T-helper 22 cell (primary cell): ENCODE measurements around the gene FADS1.
A peak's percentile ranks its signal among the peaks of the same experiment; 100 is the strongest.

Experiments
- DNase-seq: peaks from one replicate; pipeline ENCODE4 v3.0.0-alpha.2; 2020; ENCODE audit warnings: low read depth

The FADS1 gene

GRCh38 chr11:61846362-61847020 is 29.7 kb upstream of the FADS1 start:
- DNase-seq: no peak

- DNase-seq: no peak
These were observed 28.2 kb upstream of the FADS1 start for GRCh38 chr11:61844909-61845565.

DNA sequence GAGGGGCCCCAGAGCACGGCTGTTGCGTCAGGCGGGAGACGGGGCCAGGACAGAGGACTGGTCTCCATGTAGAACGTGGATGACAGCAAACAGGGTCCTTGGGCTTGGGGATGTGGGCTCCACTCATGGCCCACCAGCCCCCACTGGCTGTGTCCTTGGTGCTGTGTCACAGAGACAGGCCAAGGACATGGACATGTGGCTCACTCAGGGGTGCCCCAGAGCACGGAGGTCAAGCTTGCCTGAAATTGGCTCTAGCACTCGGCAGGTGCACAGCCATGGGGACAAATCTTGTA is 25.7 kb upstream of the FADS1 start:
- DNase-seq: no peak

- no peak for DNase-seq
These were observed 25.1 kb upstream of the FADS1 start for GRCh38 chr11:61841636-61842527.

DNA sequence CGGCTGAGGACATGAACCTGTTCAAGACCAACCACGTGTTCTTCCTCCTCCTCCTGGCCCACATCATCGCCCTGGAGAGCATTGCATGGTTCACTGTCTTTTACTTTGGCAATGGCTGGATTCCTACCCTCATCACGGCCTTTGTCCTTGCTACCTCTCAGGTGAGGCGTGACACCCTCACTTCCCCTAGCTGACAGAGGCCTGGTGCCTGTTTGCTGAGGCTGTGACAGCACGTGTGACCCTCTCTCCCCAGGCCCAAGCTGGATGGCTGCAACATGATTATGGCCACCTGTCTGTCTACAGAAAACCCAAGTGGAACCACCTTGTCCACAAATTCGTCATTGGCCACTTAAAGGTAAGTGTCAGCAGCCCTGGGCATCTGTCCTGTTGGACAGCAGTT is 23.6 kb upstream of the FADS1 start:
- DNase-seq: no peak

GRCh38 chr11:61839742-61840141 is 22.9 kb upstream of the FADS1 start:
- DNase-seq: no peak

GRCh38 chr11:61838921-61839320 is 22.1 kb upstream of the FADS1 start:
- no peak for DNase-seq

DNA sequence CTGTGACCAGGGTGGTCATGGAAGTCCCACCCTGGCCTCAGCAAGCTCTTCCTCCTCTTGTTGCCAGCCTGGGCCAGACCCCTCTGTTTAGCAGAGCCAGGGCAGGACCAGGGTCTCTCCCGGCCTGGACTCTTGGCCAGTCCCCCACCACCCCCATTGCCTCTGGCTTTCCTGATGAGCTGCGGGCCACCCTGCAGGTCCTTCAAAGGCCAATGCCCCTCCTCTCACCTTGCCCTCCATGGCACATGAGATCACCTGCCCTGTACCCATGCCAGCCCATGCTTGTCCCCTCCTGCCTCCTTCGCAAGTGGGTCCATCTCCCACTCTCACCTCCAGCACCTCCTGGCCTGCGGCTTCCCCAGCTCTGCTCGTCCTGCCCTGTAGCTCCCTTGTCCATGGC is 21.7 kb upstream of the FADS1 start:
- no peak for DNase-seq

GRCh38 chr11:61837411-61838005 is 20.7 kb upstream of the FADS1 start:
- no peak for DNase-seq

DNA sequence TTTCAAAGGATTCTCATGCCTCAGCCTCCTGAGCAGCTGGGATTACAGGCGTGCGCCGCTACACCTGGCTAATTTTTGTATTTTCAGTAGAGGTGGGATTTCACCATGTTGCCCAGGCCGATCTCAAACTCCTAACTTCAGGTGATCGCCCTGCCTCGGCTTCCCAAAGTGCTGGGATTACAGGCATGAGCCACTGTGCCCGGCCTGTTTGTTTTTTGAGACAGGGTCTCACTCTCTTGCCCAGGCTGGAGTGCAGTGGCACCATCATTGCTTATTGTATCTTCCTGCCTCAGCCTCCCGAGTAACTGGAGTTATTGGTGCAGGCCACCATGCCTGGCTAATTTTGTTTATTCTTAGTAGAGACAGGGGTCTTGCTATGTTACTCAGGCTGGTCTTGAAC is 19.4 kb upstream of the FADS1 start:
- DNase-seq: no peak

- DNase-seq: peak; percentile 54
These were observed 17.7 kb upstream of the FADS1 start for GRCh38 chr11:61834278-61835048.

- no peak for DNase-seq
These were observed 17.1 kb upstream of the FADS1 start for GRCh38 chr11:61833926-61834277.

- peak; percentile 54 for DNase-seq
These were observed 16.7 kb upstream of the FADS1 start for GRCh38 chr11:61833471-61833870.

DNA sequence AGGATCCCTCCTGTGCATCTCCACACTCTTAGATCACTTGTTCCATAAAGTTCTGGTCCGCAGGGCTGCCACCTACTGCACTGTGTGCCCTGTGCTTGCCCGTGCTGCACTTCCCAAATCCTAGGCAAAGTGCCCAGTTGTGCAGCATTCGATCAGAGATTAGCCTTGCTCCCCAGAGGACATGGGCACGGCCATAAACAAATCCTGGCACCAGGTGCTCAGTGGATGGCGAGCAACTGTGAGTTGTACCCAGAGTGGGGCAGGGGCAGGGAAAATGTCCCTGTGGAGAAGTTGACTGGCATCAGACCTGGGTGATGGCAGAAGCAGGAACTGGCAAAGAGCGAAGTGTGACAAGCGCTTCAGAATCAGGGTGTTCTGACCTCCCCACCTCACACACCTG is 16.0 kb upstream of the FADS1 start:
- no peak for DNase-seq

GRCh38 chr11:61832207-61832606 is 15.4 kb upstream of the FADS1 start:
- no peak for DNase-seq

DNA sequence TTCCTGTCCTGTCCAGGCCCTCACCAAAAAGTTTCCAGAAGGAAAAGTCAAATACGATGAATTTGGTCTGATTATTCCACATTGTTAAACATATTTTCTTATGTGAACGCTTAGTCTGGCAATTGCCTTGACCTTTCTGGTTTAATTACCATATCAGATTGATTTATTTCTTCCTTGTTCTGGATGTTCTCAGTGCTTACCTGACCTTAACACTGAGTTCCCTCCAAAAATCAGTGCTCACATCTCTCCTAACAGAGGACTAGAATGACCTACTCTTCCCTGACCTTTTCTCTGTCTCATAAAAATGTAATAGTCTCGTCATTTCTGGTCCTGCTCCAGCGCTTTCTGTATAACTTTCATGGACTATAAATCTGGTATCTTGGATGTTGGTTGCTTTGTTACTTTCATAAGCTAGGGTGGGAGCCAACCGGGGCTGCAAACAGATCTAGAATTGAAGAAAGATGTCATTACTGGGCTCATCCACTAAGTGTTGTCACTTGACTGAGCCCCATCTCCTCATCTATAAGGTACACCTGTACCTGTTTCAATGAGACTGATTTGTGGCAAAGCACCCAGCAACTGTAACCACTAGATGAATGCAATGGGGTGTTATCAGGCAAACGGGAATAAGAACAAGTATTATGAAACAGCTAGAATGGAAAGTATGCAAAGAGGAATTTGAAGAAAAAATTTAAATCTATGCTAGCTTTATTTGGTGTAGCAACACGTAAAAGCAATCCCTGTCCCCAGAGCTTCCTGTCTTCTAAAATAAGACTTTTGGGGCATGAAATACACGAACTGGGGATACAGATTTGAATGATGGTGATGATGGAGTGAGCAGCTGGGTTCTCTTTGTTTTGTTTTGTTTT is 13.7 kb upstream of the FADS1 start:
- no peak for DNase-seq

DNA sequence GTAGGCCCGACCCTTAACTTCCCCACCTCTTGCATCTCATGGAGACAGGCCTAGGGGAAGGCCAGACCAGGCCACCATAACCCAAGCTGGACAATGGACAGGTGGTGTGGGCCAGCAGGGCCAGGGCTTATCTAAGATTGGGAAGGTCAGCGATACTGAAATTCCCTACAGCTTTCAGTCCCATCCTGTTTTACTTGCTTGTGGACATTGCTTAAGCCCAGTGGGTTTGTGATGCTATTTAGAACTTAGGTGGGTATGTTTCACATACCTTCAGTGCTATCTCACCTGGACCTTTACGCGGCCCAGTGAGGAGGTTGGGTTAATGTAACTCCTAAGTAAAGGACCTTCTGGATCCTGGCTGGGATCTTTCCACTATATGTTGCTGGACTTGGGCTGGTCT is 13.0 kb upstream of the FADS1 start:
- DNase-seq: no peak

DNA sequence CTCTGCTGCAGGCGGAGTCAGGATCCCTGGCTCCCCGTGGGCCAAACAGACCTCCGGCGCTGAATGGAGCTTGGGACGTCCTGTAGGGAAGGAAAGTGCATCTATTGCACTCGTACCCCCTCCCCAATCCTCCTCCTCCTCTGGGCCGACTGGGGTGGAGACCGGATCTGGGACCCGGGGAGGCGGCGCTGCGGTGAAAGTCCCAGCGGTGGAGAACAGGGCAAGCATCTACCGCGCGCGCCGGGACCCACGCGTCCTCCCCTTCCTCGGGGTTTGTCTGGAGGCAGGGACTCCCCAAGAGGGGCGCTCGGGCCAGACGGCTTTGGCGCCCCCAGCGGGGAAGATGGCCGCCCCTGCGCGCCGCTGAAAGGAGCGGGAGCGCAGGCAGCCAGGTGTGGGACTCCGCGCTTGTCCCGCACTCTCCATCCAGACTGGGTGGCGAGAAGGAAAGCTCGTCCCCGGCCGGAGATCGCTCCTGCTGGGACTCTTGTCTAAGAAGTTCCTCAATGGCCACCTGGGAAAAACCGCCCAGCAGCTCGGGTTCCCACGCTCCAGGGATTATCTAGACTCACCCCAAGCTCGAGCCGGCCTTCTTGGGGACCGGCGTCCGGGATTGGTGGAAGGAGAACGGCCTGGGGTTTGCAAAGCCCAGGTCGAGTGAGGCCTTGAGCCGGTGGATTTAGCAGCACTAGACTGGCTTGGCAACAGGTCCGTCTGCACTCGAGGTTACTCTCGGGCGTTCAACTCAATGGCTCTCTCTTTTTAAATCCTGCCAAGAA is 12.0 kb upstream of the FADS1 start:
- peak; percentile 34 for DNase-seq

DNA sequence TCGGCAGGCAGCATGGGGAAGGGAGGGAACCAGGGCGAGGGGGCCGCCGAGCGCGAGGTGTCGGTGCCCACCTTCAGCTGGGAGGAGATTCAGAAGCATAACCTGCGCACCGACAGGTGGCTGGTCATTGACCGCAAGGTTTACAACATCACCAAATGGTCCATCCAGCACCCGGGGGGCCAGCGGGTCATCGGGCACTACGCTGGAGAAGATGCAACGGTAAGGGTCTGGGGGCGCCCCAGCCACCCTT is 11.5 kb upstream of the FADS1 start:
- no peak for DNase-seq

DNA sequence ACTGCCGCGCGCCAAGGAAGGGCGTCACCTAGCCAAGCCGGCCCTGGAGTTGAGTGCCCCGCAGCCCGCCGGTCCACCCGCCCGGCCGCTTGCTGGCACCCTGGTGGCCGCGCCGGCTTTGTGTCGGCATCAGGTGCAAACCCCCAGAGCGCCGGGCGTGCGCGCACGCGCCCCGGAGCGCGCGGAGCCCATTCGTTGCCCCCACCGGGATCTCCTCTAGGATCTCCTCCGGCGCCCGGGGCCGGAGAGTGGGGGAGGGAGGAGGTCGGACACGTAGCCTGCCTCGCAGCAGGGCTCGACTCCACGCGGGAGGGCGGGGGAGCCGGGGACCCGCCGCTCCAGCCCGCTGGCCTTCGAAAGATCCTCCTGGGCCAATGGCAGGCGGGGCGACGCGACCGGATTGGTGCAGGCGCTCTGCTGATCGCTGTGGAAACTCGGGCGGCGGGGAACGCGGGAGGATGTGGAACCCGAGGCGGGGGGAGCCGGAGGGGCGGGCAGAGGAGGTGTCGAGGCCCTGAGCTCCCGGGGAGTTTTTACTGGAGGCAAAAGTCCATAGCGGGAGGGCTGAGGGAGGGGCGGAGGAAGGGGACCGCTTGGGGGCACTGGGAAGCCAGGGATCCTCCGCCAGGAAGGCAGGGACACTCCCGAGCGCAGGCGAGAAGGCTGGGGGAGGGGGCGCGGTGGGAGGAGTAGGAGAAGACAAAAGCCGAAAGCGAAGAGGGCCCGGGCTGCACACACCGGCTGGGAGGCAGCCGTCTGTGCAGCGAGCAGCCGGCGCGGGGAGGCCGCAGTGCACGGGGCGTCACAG is 11.0 kb upstream of the FADS1 start, which contains the start of gene FADS2:
TSS of gene FADS2 (plus strand) at position 730 of the 808 bp plus-strand sequence. CDS start 91 bp downstream, outside the sequence.
- peak; percentile 79 for DNase-seq
